ENCODE data around the gene FBXL19.

- TF ChIP-seq POLR2AphosphoS5 (IDR thresholded peaks at IDR 0.05; ENCODE audit: low read depth, low read length) (no peak), POLR2A (IDR thresholded peaks at IDR 0.05; ENCODE audit: low read depth, low read length) (no peak), TAF1 (IDR thresholded peaks at IDR 0.05; ENCODE audit: low read depth, low read length) (no peak)
These were observed 49.0 kb upstream of the FBXL19 start for GRCh38 chr16:30874244-30874820.
